Fibroblast of skin of abdomen (primary cell): ENCODE measurements around the gene ABR.
"Not testable (repeated sequence)": the region's sequence is repeated elsewhere in the genome, so short reads cannot be mapped to it uniquely, and the experiment has no call there.

ENCODE experiments used
- DNase-seq: peaks from one replicate; pipeline ENCODE4 v3.0.0-alpha.2; 2013

ABR gene

DNA sequence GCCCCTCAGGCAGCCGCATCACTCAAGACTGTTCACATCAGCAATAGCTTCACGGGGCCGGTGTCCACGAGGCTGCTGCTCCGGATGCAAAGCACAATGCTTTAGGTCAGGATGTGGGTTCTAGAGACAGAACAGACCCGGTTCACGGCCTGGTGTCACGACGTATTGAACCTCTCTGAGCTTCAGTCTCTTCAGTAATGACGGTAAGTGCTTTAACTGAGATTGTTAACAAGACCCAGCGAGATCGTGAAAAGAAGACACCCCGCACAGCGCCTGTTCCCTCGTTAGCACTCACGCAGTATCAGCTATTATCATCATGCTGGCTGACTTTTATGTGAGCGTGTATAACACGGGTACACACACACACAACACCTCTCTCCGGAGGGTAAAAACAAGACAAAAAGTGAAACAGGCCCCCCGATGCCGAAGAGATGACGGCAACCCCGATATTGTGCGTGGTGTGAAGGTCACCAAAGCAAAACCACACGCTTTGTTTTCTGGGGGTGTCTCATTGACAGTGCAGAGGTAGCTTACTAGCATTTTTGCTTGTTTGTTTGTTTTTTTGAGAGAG is 21.4 kb upstream of the ABR start:
- DNase-seq = no peak

DNA sequence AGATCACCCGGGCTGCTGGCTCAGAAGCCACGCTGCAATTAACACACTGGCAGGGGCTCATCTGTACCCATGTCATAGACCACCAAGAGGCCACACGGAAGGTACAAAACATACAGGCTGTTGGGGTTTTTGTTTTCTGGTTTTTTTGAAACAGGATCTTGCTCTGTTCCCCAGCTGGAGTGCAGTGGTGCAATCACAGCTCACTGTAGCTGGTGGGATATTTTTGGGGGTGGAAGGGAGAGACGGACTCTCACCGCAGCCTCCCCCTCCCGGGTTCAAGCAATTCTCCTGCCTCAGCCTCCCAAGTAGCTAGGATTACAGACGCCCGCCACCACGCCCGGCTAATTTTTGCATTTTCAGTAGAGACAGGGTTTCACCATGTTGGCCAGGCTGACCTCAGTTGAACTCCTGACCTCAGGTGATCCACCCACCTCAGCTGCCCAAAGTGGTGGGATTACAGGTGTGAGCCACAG is 19.5 kb upstream of the ABR start:
- DNase-seq = not testable (repeated sequence)

DNA sequence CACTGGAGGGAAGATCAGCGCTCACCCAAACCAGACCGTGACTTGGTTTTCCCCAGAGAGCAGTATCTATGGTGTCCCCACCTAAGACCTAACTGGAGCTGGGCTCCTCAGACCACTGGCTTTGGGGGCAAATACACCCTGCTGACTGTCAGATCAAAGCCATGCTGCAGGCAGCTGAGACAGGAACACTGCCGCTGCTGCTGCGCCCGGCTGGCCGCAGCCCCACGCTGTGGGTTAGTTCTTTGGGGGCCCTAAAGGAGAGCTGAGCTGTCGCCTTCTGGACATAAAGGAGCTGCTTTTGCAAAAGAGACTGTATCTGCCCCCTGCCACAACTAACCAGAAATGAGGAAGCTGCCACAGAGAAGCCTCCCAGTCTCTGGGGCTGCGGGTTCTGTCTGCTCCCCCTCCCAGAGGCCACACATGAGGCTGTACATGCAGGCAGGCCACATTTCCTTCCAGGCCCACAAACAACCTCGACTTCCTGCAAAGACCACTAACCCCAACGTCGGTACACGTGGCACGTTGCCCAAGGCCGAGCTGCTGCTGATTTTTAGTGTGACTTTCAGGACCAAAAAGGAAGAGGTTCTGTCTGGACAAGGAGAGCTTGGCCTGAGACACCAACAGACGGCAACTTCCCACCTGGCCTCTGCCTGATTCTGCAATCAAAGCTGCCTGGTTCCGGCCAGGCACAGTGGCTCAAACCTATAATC is 18.2 kb upstream of the ABR start:
- peak; percentile 73 for DNase-seq

DNA sequence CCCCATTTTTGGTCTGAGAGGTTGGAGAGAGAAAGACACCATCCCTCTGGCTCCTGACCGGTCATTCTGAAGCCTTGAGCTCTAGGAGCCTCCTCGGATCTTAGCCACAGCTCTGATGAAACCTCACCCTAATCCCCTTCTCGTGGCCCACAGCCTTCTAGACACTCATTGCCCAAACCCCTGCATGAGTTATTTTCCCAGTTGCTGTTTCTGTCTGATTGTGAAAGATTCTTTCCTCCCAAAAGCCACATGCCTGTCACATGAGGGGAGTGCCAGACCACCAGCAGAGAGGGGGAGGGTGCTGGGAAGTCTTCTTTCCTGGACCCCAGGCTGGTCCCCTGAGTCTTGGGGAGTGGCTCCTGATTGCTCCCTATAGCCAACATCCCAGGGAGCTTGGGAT is 17.6 kb upstream of the ABR start:
- peak; percentile 89 for DNase-seq

DNA sequence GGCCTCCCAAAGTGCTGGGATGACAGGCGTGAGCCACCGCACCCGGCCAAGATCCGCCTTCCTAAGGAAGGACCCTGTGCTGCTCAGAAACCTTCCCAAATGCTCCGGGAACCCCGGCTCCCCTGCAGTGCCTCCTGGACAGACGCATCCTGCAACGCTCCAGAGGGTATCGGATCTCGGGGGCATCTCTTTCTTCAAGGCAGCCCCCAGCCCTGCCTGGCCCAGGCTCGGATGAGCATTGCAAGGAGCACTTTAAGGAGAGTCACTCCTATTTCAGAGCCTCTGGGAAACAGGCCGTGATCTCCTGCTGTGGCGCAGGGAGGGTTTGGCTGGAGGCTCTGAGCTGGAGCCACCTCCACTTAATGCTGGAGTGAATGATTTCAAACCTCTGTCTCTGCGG is 17.2 kb upstream of the ABR start:
- DNase-seq = no peak

DNA sequence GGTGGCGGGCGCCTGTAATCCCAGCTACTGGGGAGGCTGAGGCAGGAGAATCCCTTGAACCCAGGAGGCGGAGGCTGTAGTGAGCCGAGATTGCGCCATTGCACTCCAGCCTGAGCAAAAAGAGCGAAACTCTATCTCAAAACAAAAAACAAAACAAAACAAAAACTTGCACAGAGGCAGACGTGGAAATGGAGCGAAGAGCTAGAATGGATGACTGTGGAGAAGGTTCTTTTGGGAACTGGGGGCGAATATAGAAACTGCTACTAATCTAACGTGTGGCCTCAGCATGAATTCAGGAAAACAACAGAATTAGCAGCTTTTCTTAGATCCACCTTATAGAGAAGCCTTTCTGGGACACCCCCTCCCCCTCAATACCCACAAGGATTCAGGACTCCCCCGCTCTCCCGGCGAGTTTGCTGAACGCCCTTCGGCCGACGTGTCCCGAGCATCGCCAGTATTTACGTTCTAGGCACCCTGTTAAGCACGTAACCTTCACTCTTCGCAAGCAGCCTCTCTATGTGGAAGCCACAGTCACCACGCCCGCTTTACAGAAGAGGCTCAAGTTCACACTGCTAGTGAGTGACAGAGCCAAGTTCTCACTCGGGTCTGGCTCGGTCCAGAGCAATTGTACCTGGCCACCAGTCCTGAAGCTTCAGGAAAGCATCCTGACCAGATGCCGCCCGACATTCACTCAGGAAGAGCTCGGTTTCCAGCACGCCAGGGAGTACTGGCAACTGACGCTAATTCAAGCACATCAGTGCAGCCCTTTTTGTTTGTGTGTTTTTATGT is 13.3 kb upstream of the ABR start:
- no peak for DNase-seq

DNA sequence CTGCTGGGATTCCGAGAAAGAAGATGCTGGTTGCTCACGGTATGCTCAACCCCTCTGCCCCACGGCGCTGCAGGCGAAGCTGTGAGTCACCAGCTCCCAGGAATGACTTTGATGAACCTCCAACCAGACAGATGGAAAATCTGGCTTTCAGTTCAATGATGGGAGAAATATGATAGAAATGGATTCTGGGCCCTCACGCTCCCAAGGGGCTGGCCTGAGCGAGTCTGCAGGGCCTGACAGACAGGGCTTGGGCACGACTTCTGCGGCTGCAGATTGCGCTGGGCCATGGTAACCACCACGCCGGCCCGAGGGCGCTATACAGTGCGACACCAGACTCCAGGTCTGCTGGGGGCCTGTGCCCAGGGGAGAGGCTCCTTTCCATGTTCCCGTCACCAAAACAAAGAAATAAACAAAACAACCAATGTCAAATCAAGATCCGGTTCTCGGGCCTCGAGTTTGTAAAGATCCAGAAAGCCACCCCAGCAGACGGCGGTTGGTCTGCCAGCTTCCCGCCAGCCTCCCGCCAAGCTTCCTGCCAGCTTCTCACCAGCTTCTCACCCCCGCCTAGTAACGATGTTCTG is 11.1 kb upstream of the ABR start:
- DNase-seq = peak; percentile 79

DNA sequence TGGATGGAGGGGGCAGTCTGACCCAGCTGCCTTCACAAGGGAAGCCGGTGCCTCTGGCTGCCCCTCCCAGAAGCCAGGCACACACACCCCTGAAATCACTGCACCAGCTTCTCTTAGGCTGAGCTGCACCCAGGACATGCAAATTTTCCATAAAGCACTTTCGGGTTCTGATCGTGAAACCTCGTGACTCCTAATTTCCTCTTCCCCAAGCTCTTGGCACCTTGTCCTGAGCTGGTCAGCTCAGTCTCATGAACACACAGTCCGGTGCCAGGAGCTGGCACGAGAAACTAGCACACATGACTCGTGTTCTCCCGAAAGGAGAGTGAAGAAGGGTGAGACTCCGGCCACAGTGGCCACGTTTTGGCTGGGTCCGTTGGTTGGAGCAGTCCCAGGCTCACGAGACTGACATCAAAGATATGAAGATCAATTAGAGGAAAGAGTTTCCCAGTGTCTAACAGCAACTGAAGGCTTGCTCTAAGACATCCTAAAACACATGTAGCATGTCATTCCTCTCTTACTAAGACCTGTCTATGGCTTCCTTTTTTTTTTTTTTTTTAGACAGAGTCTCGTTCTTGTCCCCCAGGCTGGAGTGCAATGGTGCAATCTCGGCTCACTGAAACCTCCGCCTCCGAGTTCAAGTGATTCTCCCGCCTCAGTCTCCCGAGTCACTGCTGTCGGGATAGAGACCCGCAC is 9.2 kb upstream of the ABR start:
- DNase-seq = no peak

DNA sequence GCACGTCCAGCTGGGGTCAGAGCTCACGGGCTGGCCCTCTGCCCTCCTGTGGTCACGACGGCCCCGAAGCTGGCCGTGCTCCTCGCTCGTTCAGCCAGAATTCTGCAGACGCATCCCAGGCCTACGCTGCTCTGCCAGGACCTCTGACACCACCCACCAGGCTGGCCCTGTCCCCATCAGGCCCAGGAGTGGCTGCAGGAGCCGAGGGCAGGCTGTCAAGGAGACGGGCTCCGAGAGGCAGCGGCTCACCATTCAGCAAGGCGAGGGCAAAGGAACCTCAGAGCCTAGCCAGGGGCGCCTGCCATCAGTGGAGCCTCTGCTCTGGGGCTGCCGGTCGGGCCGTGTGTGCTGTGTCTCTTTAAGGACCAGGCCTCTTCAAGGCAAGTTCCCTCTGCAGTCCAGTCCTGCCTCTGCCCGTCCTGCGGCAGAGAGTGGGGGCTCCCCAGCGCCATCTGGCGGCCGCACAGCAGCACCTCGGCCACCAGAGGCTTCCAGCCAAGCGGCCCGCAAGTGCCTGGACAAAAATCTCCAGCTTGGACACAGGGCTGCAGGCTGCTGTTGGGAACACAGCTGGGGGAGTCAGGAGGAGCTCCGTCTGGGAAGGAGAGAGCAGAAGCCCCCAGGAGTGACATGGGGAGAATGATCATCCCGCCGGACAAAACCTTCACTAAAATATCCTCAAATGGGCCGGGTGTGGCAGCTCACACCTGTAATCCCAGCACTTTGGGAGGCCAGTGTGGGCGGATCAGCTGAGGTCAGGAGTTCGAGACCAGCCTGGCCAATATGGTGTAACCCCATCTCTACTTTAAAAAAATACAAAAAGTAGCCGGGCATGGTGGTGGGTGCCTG is 7.4 kb upstream of the ABR start:
- peak; percentile 83 for DNase-seq

DNA sequence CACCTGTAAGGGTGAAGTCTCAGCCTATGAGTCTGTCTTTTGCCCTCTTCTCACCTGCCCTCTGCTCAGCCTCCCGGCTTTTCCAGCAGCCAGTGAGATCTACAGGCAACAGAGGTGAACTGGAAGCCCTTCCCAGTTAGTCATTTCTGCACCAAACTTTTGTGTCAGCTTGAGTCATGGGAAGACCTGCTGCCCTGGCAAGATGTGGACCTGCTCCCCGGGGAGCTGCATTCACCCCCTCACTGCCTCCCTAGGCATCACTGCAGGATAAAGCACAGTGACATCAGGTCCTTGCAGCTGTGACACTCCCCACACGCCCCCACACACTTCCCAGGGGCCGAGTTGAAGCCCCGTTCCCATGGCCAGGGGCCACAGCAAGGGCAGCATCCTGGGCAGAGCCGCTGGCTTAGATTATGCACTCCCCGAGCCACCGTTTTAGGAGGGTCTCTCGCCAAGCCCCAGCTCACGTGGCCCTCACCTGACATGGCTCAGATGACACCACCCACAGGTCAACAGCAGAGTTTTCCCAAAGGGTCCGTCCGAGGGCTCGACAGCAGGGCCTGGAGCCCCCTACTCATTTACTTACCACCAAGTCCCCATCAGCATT is 6.5 kb upstream of the ABR start:
- no peak for DNase-seq

DNA sequence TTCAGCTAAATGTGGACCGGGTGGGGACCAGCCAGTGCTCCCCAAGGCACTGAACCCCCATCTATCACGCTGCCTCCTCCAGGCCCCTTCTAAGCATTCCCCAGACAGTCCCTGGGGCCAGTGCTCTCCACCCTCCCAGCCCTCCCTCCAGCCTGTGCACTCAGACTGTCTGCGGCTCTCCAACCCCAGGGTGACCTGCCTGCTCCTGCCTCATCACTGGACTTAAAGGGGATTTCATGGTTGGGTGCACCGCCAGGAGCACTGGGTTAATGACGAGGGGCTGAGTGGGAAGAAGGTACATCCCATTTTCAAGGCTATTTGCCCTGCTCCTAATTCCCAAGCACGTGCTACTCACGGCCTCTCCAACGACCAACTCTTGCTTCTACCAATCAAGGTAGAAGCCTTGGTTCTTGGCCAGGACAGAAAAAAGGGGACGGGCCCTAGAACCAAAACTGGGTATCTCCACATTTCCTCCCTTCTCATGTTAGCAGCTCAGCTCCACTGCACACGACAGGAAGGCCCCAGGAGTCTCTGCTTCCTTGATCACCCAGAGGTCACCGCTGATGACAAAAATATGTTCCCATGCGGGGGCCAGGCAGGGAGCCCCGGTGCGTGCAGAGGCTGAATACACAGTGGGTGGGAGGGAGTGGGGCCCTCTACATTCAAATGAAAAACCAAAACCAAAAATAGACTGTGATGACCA is 3.5 kb upstream of the ABR start:
- DNase-seq = no peak

DNA sequence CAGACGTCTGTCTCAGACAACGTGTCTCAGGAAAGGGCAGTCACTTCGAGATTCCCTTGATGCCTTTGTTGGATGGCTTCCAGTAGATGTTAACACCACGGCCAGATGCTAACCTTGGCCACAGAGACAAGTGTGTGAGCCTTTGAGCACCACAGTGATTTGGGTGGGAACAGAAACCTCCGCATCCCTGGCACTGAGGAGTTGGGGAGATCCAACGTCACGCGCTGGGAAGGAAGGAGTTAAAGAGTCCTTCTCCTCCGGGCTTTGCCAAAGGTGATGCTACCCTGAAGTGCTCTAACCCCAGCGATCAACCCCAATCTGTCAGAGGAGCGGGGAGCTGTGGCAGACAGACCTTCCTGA is 3.0 kb upstream of the ABR start:
- DNase-seq = no peak

DNA sequence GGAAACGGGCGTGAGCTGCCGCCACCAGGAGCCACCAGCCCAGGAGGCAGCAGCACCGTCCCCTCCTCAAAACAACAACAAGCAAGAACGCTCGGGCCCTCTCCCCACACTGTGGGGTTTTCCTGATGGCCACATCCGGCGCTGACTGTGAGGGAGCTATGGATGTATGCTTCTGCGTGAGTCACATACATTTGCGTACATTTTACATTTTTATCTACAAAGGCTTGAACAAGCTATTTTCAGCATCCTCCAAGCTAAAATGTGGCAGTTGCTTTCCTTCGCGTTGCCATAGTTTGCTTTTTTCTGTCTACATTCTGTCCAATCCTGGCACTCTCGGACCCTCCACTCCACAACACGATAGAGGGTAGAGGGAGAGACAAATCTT is 2.0 kb upstream of the ABR start:
- DNase-seq = peak; percentile 76

DNA sequence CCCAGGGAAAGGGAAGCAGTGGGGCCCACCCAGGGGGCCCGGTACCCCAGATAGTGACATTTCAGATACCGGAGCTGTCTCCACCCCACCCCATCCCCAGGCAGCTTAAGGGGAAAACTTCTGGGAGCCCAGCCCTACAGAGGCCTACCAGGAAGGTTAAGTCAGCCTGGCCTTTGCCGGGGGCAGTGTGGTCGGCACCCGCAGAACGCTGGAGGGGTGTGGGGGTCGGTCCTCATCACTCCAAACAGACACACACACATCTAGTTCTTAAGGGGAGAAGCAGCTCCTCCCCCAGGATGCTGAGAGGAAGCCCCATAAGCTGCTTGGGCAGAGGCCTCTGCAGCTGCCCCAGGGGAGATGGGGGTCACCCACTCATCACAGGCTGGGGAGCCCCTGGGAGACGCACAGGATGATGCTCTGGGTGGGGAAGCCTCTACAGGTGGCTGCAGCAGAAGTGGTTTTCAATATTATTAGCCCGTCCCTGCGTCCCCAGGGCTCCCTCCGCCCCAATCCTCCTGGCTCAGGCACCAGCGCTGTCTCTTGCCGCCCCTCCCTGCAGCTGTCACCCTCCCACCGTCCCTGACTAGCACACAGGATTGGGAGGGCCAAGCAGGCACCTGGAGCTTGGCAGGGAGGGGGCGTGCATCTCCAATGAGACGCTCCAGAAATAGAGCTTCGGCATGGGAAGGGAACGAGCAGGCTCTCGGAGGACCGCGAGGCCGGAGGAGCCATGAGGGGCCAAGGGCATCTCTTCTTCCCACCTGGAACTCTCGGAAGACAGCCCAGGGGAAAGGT is 1.4 kb upstream of the ABR start:
- DNase-seq = no peak

DNA sequence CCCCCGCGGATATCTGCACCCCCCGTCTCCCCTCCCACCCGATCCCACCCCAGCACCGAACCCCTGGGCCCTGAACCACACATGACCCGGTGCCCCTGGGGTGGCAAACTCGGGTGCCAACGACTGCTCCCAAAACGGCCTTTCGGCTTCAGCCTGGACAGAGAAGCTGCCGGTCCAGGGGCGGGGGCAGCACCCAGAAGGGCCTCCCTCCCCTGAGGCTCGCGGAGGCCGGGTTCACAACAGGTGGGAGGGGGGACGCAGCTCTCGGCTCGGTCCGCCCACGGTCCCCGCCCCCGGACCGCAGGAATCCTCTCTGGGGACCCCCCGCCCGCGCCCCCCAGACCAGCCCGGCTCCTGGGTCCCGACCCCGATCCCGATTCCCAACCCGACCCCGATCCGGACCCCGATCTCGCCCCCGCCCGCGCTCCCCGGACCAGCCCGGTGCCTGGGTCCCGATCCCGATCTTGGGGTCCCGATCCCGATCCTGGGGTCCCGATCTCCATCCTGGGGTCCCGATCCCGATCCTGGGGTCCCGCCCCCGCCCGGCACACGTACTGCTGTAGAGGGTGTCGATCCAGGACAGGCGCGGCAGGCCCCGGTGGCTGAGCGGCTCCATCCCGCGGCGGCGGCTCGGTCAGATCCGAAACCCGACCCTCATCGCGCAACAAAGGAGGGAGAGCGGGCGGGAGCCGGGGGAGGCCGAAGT is 516 bp downstream of the ABR start:
- DNase-seq = no peak

DNA sequence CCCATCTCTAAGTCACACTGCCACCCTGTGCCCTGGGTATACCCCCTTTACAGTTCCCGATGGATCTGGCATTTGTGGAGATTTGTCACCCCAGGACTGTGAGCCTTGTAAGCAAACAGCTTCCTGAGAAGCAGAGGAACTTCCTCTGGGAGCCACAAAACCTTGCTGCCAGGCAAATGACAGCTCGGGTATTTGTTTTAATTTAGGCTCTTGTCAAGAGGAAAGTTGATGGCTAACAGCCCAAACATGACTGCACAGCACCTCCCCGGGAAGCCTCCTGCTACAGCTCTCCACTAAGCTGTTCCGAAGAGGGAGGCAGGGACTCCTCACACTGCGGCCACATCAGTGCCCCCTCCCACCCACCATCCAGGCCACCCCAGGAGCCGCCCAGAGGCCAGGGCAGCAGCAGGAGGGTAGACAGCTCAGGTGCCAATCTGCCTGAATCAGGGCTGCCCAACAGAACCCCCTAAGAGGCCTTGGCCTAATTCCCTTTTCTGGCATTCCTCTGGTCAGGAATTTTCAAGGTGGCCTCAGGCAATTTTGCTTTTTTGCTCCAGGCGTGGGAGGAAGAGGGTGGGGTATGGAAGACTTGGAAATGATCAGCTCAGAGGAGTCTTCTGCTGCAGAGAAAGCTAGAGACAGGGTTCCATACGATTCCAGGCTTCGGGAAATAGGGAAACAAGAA is 2.6 kb downstream of the ABR start:
- DNase-seq = peak; percentile 46

DNA sequence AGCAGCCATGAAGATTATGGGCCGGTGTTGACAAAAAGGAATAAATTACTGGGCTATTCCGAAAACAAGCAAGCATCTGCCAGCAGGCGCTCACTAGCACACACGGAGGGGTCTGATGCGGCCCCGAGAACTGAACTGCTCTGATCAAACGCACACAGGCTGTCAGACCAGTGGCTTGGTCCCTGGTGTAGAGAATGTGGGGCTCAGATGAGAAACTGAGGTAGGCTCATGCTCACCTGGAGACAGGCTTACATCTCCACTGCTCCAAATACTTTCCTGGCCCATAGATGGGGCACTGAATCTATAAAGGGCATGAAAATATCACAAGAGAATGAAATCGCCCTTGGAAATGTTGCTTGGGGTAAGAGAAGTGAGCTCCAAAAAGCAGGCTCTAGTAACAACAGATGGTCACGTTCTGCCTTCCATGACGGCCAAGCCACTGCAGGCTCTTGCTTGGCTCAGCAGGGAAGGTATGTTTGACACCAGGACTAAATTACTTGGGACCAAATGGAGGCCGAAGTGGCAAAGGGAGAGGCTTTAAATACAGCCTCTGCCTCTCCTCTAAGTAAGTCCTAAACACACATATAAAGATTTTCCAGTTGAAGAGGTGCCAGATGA is 5.4 kb downstream of the ABR start:
- no peak for DNase-seq
